Activated CD4-positive, alpha-beta T cell treated with anti-CD3 and anti-CD28 coated beads, Interleukin-2, amount 10 ng/mL, durations not matched to agents 7 days and 5 days (primary cell): ENCODE data around the gene TNNC2. TPM values are rescaled to one million over a fixed set of nuclear protein-coding genes. Genes with fewer than 3 reads are reported as not detected.

Experiments
- CTCF ChIA-PET: fragments of 350-600 bp; sonication (Branson Sonifier 250); formaldehyde crosslinking; loops from one replicate; lab custom pipeline; 2021; ENCODE audit warnings: antibody characterized with exemption; lab: Charles Lee
- POLR2A ChIA-PET: fragments of 350-600 bp; sonication (Branson Sonifier 250); formaldehyde crosslinking; loops from one replicate; lab custom pipeline; 2021; ENCODE audit warnings: antibody characterized with exemption; lab: Charles Lee
- DNase-seq: peaks from one replicate; pipeline ENCODE4 v3.0.0-alpha.2; 2020
- H3K27ac Mint-ChIP-seq: one replicate; pipeline ENCODE4 v1.8.0; 2021; ENCODE audit warnings: mild to moderate bottlenecking, moderate library complexity, mixed read lengths
- H3K27me3 Mint-ChIP-seq: one replicate; pipeline ENCODE4 v1.8.0; 2021; ENCODE audit warnings: mixed read lengths
- H3K36me3 Mint-ChIP-seq: one replicate; pipeline ENCODE4 v1.8.0; 2021; ENCODE audit warnings: low read depth, mixed read lengths
- H3K4me1 Mint-ChIP-seq: one replicate; pipeline ENCODE4 v1.8.0; 2021; ENCODE audit warnings: mixed read lengths
- H3K4me3 Mint-ChIP-seq: one replicate; pipeline ENCODE4 v1.8.0; 2021; ENCODE audit warnings: mild to moderate bottlenecking, moderate library complexity, mixed read lengths
- H3K9me3 Mint-ChIP-seq: one replicate; pipeline ENCODE4 v1.8.0; 2021; ENCODE audit warnings: mixed read lengths
- total RNA-seq, 2 experiments: library from RNA; stranded (reverse); gene quantifications; one replicate each; pipeline ENCODE4 v1.2.3, GENCODE V29; 2021

Gene TNNC2
- total RNA-seq, 2 experiments from 2014 or later = not detected

DNA sequence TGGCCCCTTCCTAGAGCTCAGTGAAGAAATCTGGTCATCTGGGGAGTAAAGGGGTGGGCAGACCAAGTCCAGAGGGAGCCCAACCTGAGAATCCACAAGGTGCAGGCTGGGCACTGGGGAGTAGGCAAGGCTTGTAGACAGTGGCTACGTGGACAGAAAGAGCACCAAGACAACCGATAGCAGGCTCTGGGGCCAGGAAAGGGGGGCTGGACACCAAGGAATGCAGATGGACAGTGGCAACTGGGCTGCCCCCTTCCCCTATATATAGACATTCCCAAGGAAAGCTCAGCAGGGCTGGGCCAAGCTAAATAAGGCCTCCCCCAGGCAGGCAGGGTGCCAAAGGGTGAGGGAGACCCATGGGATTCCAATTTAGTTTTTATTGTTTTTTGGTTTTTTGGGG lies 1.5 kb upstream of the TNNC2 start:
- no peak for DNase-seq
- Mint-ChIP-seq H3K4me3 (no peak overlapping the region), H3K36me3 (no peaks in the 10 kb centered on the region), H3K9me3 (no peaks in the 10 kb centered on the region), H3K4me1 (peaks cover 16% of the 10 kb centered on the region), H3K27ac (no peak overlapping the region), H3K27me3 (peaks cover 15% of the 10 kb centered on the region)
- ChIA-PET CTCF (interaction anchor here (0.6 to 0.8 kb wide), 2 partner anchors 15 to 93 kb away, joined by 3 to 5 read pairs; no protein-coding TSS in a partner anchor), POLR2A (no interaction called here)

DNA sequence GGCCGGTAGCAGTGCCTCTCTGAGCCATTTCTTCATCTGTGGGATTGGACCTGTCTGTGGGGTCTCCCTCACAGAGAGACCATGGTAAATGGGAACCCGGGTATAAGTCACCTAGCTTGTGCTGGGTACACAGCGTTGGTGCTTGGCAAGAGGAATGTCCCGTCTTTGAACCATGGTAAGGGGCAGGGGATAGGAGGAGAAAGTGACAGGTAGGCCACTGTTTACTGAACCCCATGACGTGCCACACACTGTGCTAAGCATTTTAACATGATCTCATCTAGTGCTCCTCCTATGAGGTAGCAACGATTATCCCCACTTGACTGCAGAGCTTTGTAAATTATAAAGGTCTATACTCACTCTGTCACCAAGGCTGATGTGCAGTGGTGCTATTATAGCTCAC lies 600 bp upstream of the TNNC2 start:
- CTCF ChIA-PET = interaction anchor here (1.0 kb wide), 1 partner anchor 9 kb away, joined by 3 read pairs; no protein-coding TSS in a partner anchor

GRCh38 chr20:45826381-45827019 lies 612 bp downstream of the TNNC2 start:
- peaks cover 19% of the 10 kb centered on the region for H3K4me1 Mint-ChIP-seq
- no peaks in the 10 kb centered on the region for H3K36me3 Mint-ChIP-seq
- POLR2A ChIA-PET = no interaction called here
- H3K27me3 Mint-ChIP-seq = peaks cover 32% of the 10 kb centered on the region
- CTCF ChIA-PET = interaction anchor here (1.1 to 1.5 kb wide), 3 partner anchors 13 to 161 kb away, joined by 3 read pairs; no protein-coding TSS in a partner anchor
- no peak overlapping the region for H3K27ac Mint-ChIP-seq
- no peak for DNase-seq
- H3K9me3 Mint-ChIP-seq = no peaks in the 10 kb centered on the region
- H3K4me3 Mint-ChIP-seq = no peak overlapping the region

More for the DNA sequence above, 600 bp upstream of the TNNC2 start:
- Mint-ChIP-seq H3K36me3 (no peaks in the 10 kb centered on the region), H3K27ac (no peak overlapping the region), H3K27me3 (peaks cover 23% of the 10 kb centered on the region), H3K4me1 (peaks cover 17% of the 10 kb centered on the region), H3K9me3 (no peaks in the 10 kb centered on the region), H3K4me3 (no peak overlapping the region)
- POLR2A ChIA-PET = no interaction called here
- no peak for DNase-seq

- DNase-seq = peak; percentile 64
Measured at GRCh38 chr20:45823949-45824835, 2.9 kb downstream of the TNNC2 start.

DNA sequence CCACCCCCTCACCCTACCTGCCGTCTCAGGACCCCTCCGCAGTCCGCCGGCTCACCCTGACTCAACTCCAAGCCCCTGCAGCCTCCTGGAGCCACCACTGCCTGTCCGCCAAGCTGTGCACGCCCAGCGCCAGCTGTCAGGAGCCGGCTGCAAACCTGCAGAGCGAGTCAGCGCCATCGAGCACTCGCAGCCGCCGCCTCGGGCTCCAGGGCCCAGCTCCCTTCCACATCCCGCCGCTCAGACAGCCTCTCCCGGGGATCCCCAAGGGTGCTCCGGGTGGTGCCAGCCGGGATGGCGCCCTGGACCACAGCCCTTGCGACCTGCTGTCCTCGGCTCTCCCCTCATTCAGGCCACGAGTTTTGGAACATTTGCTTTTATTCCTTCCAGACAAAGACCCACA lies 4.3 kb downstream of the TNNC2 start:
- Mint-ChIP-seq H3K27me3 (peaks cover 29% of the 10 kb centered on the region), H3K36me3 (peaks cover under 1% of the 10 kb centered on the region), H3K9me3 (no peaks in the 10 kb centered on the region), H3K4me1 (peaks cover 19% of the 10 kb centered on the region), H3K4me3 (no peak overlapping the region), H3K27ac (no peak overlapping the region)
- no peak for DNase-seq
- CTCF ChIA-PET = interaction anchor here (0.7 to 1.0 kb wide), 2 partner anchors 9 to 23 kb away, joined by 3 read pairs; no protein-coding TSS in a partner anchor
- POLR2A ChIA-PET = no interaction called here

More at GRCh38 chr20:45823949-45824835, 2.9 kb downstream of the TNNC2 start:
- ChIA-PET CTCF (interaction anchor here (0.8 to 2.3 kb wide), 8 partner anchors 9 to 145 kb away, joined by 3 to 18 read pairs (median 3); no protein-coding TSS in a partner anchor), POLR2A (interaction anchor here (1.2 kb wide), 1 partner anchor 191 kb away, joined by 3 read pairs; no protein-coding TSS in a partner anchor)
- peaks cover 19% of the 10 kb centered on the region for H3K4me1 Mint-ChIP-seq
- H3K27me3 Mint-ChIP-seq = peaks cover 29% of the 10 kb centered on the region
- H3K36me3 Mint-ChIP-seq = no peaks in the 10 kb centered on the region
- no peaks in the 10 kb centered on the region for H3K9me3 Mint-ChIP-seq
- H3K4me3 Mint-ChIP-seq = peak overlapping the region; percentile 60
- peak overlapping the region; percentile 51 for H3K27ac Mint-ChIP-seq

GRCh38 chr20:45821947-45822346 lies 5.2 kb downstream of the TNNC2 start:
- H3K4me3 Mint-ChIP-seq = no peak overlapping the region
- H3K9me3 Mint-ChIP-seq = no peaks in the 10 kb centered on the region
- ChIA-PET POLR2A (no interaction called here), CTCF (interaction anchor here (0.6 to 0.9 kb wide), 3 partner anchors 10 to 273 kb away, joined by 3 read pairs; no protein-coding TSS in a partner anchor)
- no peak overlapping the region for H3K27ac Mint-ChIP-seq
- H3K27me3 Mint-ChIP-seq = peaks cover 29% of the 10 kb centered on the region
- peaks cover 22% of the 10 kb centered on the region for H3K4me1 Mint-ChIP-seq
- H3K36me3 Mint-ChIP-seq = peaks cover 6% of the 10 kb centered on the region
- DNase-seq = no peak

DNA sequence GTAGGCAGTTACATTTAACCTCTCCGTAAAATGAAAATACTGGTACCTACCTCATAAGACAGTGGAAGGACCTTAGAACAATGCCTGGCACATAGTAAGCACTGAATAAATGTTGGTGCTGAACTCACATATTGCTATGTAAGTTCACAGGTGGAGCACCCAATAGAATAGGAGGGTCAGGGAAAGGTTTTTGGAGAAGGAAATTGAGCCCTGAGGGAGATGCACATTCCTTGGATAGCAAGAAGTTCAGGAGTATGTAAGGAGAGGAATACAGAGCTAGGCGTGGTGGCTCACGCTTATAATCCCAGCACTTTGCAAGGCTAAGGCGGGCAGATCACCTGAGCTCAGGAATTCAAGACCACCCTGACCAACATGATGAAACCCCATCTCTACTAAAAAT lies 7.6 kb downstream of the TNNC2 start:
- H3K4me1 Mint-ChIP-seq = peaks cover 29% of the 10 kb centered on the region
- H3K4me3 Mint-ChIP-seq = no peak overlapping the region
- POLR2A ChIA-PET = no interaction called here
- no peaks in the 10 kb centered on the region for H3K9me3 Mint-ChIP-seq
- H3K27me3 Mint-ChIP-seq = peaks cover 26% of the 10 kb centered on the region
- no peak overlapping the region for H3K27ac Mint-ChIP-seq
- no peak for DNase-seq
- peaks cover 22% of the 10 kb centered on the region for H3K36me3 Mint-ChIP-seq
- CTCF ChIA-PET = interaction anchor here (0.6 to 1.1 kb wide), 4 partner anchors 8 to 1781 kb away, joined by 3 to 4 read pairs (median 3); no protein-coding TSS in a partner anchor

- ChIA-PET CTCF (interaction anchor here (0.9 to 1.3 kb wide), 3 partner anchors 10 to 152 kb away, joined by 3 read pairs; no protein-coding TSS in a partner anchor), POLR2A (no interaction called here)
- Mint-ChIP-seq H3K27me3 (peaks cover 14% of the 10 kb centered on the region), H3K4me3 (no peak overlapping the region), H3K9me3 (no peaks in the 10 kb centered on the region), H3K4me1 (peaks cover 27% of the 10 kb centered on the region), H3K27ac (no peak overlapping the region), H3K36me3 (peaks cover 31% of the 10 kb centered on the region)
- no peak for DNase-seq
Measured at GRCh38 chr20:45818239-45818638, 8.9 kb downstream of the TNNC2 start.

DNA sequence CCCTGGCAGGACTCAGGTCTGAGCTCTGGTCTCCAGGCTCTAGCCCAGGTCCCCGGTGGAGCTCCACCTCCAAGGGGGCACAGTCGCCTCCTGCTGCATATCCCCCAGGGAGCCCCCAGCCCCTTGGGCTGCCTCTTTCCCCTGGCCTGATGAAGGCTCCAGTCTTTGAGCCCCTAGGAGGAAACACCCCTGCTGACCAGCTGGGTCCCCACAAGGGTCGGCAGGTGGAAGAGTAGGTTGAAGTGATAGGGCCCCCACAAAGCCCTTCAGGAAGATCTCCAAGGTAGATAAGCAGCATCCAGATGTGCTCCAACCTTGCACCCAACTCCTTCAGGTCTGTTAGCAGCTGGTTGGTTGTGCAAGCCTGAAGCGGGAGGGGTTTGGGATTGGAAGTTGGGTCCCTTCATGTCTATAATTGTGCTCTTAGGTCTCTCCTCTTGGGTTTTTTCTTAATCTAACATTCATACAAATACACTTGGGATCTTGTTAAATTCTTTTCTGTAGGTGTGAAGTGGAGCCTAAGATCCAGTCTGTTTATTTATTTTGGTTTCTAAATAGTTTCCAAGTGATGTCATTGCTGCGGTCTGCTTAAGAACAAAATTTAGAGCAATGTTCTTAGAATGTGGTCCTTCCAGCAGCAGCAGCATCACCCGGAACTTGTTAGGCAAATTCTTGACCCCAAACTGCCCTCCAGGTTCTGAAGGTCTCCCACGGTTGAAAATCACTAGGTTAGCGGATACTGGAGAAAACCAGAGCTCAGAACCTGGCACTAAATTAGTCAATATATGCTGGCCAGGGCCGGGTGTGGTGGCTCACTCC lies 9.5 kb downstream of the TNNC2 start:
- Mint-ChIP-seq H3K36me3 (peaks cover 37% of the 10 kb centered on the region), H3K27ac (no peak overlapping the region), H3K4me1 (peaks cover 30% of the 10 kb centered on the region), H3K27me3 (peaks cover 8% of the 10 kb centered on the region), H3K9me3 (no peaks in the 10 kb centered on the region), H3K4me3 (no peak overlapping the region)
- no peak for DNase-seq
- CTCF ChIA-PET = interaction anchor here (0.8 to 1.3 kb wide), 2 partner anchors 152 to 169 kb away, joined by 3 read pairs; no protein-coding TSS in a partner anchor
- POLR2A ChIA-PET = no interaction called here

DNA sequence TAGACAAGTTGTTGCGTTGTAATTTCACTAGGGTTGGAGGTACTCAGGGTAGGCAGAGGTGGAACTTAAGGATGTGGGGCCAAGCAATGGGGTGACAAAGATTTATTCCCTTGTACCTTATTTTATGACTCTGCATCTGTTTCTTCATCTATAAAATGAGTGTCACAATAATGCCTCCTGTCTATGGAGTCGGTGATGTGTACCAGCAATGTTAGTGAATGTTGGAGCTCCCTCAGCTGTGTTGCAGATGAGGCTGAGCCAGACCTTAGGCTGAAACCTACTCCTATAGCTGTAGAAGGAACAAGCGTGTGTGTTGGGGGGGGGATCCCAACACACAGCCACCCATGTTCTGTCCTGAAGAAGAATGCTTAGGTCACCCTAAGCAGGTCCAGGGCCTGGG lies 10.2 kb downstream of the TNNC2 start:
- H3K9me3 Mint-ChIP-seq = no peaks in the 10 kb centered on the region
- H3K4me3 Mint-ChIP-seq = no peak overlapping the region
- peaks cover 1% of the 10 kb centered on the region for H3K27me3 Mint-ChIP-seq
- ChIA-PET CTCF (interaction anchor here (0.8 kb wide), 1 partner anchor 170 kb away, joined by 3 read pairs; no protein-coding TSS in a partner anchor), POLR2A (no interaction called here)
- peaks cover 42% of the 10 kb centered on the region for H3K36me3 Mint-ChIP-seq
- peak overlapping the region; percentile 39 for H3K27ac Mint-ChIP-seq
- peaks cover 32% of the 10 kb centered on the region for H3K4me1 Mint-ChIP-seq
- DNase-seq = no peak

- Mint-ChIP-seq H3K9me3 (no peaks in the 10 kb centered on the region), H3K4me3 (no peak overlapping the region), H3K27me3 (no peaks in the 10 kb centered on the region), H3K27ac (no peak overlapping the region), H3K36me3 (peaks cover 62% of the 10 kb centered on the region), H3K4me1 (peaks cover 39% of the 10 kb centered on the region)
- CTCF ChIA-PET = interaction anchor here (0.6 to 1.6 kb wide), 4 partner anchors 10 to 930 kb away, joined by 3 to 5 read pairs (median 4); no protein-coding TSS in a partner anchor
- POLR2A ChIA-PET = no interaction called here
- no peak for DNase-seq
Measured at GRCh38 chr20:45814314-45814713, 12.8 kb downstream of the TNNC2 start.

DNA sequence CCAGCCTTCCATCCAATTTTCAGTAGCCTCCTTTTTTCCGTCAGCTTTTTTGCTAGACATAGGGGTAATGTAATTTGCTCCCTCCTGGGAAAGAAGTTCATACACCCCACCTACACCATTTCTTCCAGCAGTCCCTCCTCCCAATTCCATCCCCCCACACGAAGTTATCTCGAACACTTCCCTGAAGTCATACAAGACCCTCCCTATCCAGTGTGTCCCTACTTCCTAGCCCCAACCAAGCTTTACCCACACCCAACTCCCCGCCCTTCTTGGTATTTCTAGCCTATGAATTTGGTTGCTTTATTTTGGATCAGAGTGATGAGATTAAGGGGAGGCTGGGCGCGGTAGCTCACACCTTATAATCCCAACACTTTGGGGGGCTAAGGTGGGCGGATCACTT lies 13.6 kb downstream of the TNNC2 start:
- peak overlapping the region; percentile 93 for H3K27ac Mint-ChIP-seq

More for the DNA sequence above, 13.6 kb downstream of the TNNC2 start:
- no peaks in the 10 kb centered on the region for H3K27me3 Mint-ChIP-seq
- no peak for DNase-seq
- peak overlapping the region; percentile 96 for H3K4me3 Mint-ChIP-seq
- H3K9me3 Mint-ChIP-seq = no peaks in the 10 kb centered on the region
- H3K4me1 Mint-ChIP-seq = peaks cover 39% of the 10 kb centered on the region
- ChIA-PET POLR2A (no interaction called here), CTCF (interaction anchor here (0.7 to 1.6 kb wide), 4 partner anchors 9 to 59 kb away, joined by 3 to 5 read pairs (median 4); no protein-coding TSS in a partner anchor)
- peaks cover 64% of the 10 kb centered on the region for H3K36me3 Mint-ChIP-seq
